ENCODE measurements around the gene TBCCD1.

The TBCCD1 gene

DNA sequence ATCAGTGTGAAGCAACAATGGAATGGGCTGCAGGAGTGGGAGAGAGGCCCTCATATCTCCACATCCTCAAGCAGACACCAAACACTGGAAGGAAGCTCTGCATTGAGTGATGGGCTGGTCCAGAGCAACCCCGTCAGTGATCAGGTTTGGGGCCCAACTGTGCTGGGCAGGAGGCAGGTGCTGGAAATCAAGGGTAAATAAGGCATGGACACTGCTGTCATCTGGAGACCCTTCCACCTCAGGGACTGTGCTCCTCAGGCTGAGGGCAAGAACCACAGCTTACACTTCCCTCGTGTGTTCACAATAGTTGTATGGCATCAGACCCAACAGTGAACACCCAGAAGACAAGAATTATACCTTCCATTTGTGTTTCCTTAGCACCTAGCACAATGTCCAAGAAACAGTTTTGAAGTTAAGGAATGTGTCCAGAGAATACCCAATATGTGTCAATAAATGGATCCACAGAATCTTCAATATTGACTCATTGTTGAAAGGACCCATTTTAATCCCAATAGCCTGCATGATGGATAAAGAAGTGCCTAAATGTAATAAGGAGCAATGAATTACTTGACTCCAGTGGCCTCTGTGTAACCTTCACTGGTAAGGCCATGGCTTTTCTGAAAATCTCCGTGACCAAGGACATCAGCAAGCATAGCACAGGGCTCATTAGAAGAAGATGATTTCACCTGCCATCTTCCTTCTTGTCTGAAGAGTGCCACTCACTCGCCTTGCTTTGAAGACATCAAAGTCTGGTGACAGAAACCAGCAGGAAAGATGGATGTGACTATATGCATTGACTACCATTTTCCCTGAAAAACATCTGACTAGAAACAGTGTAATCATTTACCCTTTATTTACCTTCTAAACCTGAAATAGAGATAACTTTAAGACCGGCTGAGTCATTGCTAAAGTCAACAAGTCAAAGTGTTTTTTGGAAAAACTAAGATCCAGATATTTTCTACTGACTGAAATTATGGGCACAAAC, 38.7 kb upstream of the TBCCD1 start:
- Histone ChIP-seq H3K27me3 (ENCODE audit: control insufficient read depth, low read length) (no peaks in the 10 kb centered on the region), H3K9me2 (replicated peaks; ENCODE audit: control insufficient read depth, low read length) (no peaks in the 10 kb centered on the region), H3K4me1 (ENCODE audit: control insufficient read depth, low read length) (no peaks in the 10 kb centered on the region), H3K79me2 (ENCODE audit: control insufficient read depth, low read length) (no peaks in the 10 kb centered on the region), H3F3A (ENCODE audit: control insufficient read depth, insufficient read depth) (no peaks in the 10 kb centered on the region), H3K9me3 (ENCODE audit: control insufficient read depth, insufficient read depth, low read length) (no peaks in the 10 kb centered on the region), H3K4me3 (ENCODE audit: low read length) (no peak overlapping the region), H3K27ac (ENCODE audit: low read depth, low read length) (no peak overlapping the region), H3K4me2 (ENCODE audit: low read length) (no peak overlapping the region), H3K36me3 (ENCODE audit: control insufficient read depth, low read length) (no peaks in the 10 kb centered on the region), H4K20me1 (ENCODE audit: control insufficient read depth, insufficient read depth, low read depth, low read length) (no peaks in the 10 kb centered on the region)
- TF ChIP-seq EZH2phosphoT487 (IDR thresholded peaks at IDR 0.05; ENCODE audit: borderline replicate concordance, low read length) (no peak), CTCF (IDR thresholded peaks at IDR 0.05; ENCODE audit: low read depth, low read length, poor library complexity, severe bottlenecking) (no peak)

DNA sequence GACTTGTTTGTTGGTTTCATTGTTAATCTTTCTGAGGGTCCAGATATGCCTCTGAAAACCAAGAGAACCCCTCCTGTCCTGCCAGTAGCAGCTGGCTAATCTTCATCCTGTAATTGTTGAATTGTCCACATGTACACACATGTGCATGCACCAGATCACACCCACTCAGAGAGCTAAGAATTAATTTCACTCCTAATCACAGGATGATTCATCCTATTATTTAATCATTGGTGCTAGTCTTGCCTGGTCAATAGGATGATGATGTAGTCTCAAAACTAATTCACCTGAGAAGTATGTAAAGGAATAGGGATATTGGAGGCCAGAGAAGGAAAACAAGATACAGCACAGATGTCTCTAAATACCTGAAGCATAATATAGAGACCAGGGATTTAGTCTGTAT, 37.9 kb upstream of the TBCCD1 start:
- Histone ChIP-seq H3K4me2 (ENCODE audit: low read length) (no peak overlapping the region), H3K4me1 (ENCODE audit: control insufficient read depth, low read length) (no peaks in the 10 kb centered on the region), H3K27ac (ENCODE audit: low read depth, low read length) (no peak overlapping the region), H3K9me2 (replicated peaks; ENCODE audit: control insufficient read depth, low read length) (no peaks in the 10 kb centered on the region), H4K20me1 (ENCODE audit: control insufficient read depth, insufficient read depth, low read depth, low read length) (no peaks in the 10 kb centered on the region), H3K9me3 (ENCODE audit: control insufficient read depth, insufficient read depth, low read length) (no peaks in the 10 kb centered on the region), H3K79me2 (ENCODE audit: control insufficient read depth, low read length) (no peaks in the 10 kb centered on the region), H3K36me3 (ENCODE audit: control insufficient read depth, low read length) (no peaks in the 10 kb centered on the region), H3F3A (ENCODE audit: control insufficient read depth, insufficient read depth) (no peaks in the 10 kb centered on the region), H3K4me3 (ENCODE audit: low read length) (no peak overlapping the region), H3K27me3 (ENCODE audit: control insufficient read depth, low read length) (no peaks in the 10 kb centered on the region)
- no peak for TF ChIP-seq CTCF (IDR thresholded peaks at IDR 0.05; ENCODE audit: low read depth, low read length, poor library complexity, severe bottlenecking)
- TF ChIP-seq EZH2phosphoT487 (IDR thresholded peaks at IDR 0.05; ENCODE audit: borderline replicate concordance, low read length) = no peak

DNA sequence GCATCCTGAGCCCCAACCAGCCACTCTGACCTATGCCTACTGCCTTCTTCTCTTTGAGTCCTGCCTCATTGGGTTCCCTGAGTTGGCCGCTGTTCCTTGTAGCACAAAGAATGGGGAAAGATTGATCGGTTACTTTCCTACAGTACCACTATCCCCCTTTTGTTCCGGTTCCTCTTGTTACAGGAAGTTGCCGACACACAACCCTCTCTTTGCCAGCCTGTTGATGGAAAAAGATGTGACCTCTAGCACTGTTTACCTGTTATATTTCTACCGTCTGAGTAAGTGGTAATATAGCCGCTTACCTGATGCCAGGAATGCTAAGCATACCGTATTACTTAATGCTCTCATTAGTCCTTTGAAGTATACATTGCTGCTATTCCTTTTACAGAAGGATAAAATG, 36.0 kb upstream of the TBCCD1 start:
- no peaks in the 10 kb centered on the region for H4K20me1 ChIP-seq (ENCODE audit: control insufficient read depth, insufficient read depth, low read depth, low read length)
- no peak overlapping the region for H3K4me3 ChIP-seq (ENCODE audit: low read length)
- no peak overlapping the region for H3K4me2 ChIP-seq (ENCODE audit: low read length)
- H3K27me3 ChIP-seq (ENCODE audit: control insufficient read depth, low read length) = no peaks in the 10 kb centered on the region
- no peaks in the 10 kb centered on the region for H3K9me3 ChIP-seq (ENCODE audit: control insufficient read depth, insufficient read depth, low read length)
- no peaks in the 10 kb centered on the region for H3F3A ChIP-seq (ENCODE audit: control insufficient read depth, insufficient read depth)
- no peaks in the 10 kb centered on the region for H3K36me3 ChIP-seq (ENCODE audit: control insufficient read depth, low read length)
- H3K79me2 ChIP-seq (ENCODE audit: control insufficient read depth, low read length) = no peaks in the 10 kb centered on the region
- no peak overlapping the region for H3K27ac ChIP-seq (ENCODE audit: low read depth, low read length)
- TF ChIP-seq CTCF (IDR thresholded peaks at IDR 0.05; ENCODE audit: low read depth, low read length, poor library complexity, severe bottlenecking) (no peak), EZH2phosphoT487 (IDR thresholded peaks at IDR 0.05; ENCODE audit: borderline replicate concordance, low read length) (no peak)
- H3K4me1 ChIP-seq (ENCODE audit: control insufficient read depth, low read length) = no peaks in the 10 kb centered on the region
- no peaks in the 10 kb centered on the region for H3K9me2 ChIP-seq (replicated peaks; ENCODE audit: control insufficient read depth, low read length)

Measured in DOHH2 (cell line).